ENCODE results near the gene RGS8.

Gene RGS8

GRCh38 chr1:182641561-182641960, 42.8 kb downstream of the RGS8 start:
- Histone ChIP-seq H3K9me3 (ENCODE audit: control extremely low read depth in 1 of 5, control insufficient read depth in 4 of 5, insufficient read depth in 2 of 5, low read depth in 1 of 5, low read length in 4 of 5) (peaks cover 0 to 1% (median 0%) of the 10 kb centered on the region in 5 experiments), H3K4me3 (ENCODE audit: control insufficient read depth in 1 of 7, extremely low read depth in 1 of 7, insufficient read depth in 4 of 7, low read depth in 2 of 7, low read length in 6 of 7) (no peak overlapping the region), H3K27me3 (replicated peaks in 2 of 5; ENCODE audit: control insufficient read depth in 4 of 5, insufficient read depth in 5 of 5, low read length in 4 of 5) (peaks cover 0 to 2% (median 0%) of the 10 kb centered on the region in 5 experiments), H3K36me3 (ENCODE audit: control insufficient read depth in 4 of 4, insufficient read depth in 4 of 4, low read length in 3 of 4) (no peaks in the 10 kb centered on the region), H3K4me1 (ENCODE audit: control extremely low read depth in 1 of 4, control insufficient read depth in 4 of 4, insufficient read depth in 4 of 4, low read length in 3 of 4) (no peaks in the 10 kb centered on the region), H3K27ac (ENCODE audit: insufficient read depth in 1 of 2, low read depth in 1 of 2, low read length in 2 of 2, poor library complexity in 1 of 2, severe bottlenecking in 2 of 2) (no peak overlapping the region)
- 97% methylated on average over 3 of the region's 5 CpGs for WGBS (ENCODE audit: insufficient coverage)
- no peak for DNase-seq
- CTCF ChIA-PET = no interaction called here
- POLR2A ChIA-PET = no interaction called here

- ChIA-PET POLR2A (no interaction called here), CTCF (no interaction called here)
- Histone ChIP-seq H3K36me3 (ENCODE audit: control insufficient read depth in 4 of 4, insufficient read depth in 4 of 4, low read length in 3 of 4) (no peaks in the 10 kb centered on the region), H3K4me3 (ENCODE audit: control insufficient read depth in 1 of 7, extremely low read depth in 1 of 7, insufficient read depth in 4 of 7, low read depth in 2 of 7, low read length in 6 of 7) (no peak overlapping the region), H3K27me3 (replicated peaks in 2 of 5; ENCODE audit: control insufficient read depth in 4 of 5, insufficient read depth in 5 of 5, low read length in 4 of 5) (peaks cover 0 to 2% (median 0%) of the 10 kb centered on the region in 5 experiments), H3K27ac (ENCODE audit: insufficient read depth in 1 of 2, low read depth in 1 of 2, low read length in 2 of 2, poor library complexity in 1 of 2, severe bottlenecking in 2 of 2) (no peak overlapping the region), H3K9me3 (ENCODE audit: control extremely low read depth in 1 of 5, control insufficient read depth in 4 of 5, insufficient read depth in 2 of 5, low read depth in 1 of 5, low read length in 4 of 5) (no peaks in the 10 kb centered on the region), H3K4me1 (ENCODE audit: control extremely low read depth in 1 of 4, control insufficient read depth in 4 of 4, insufficient read depth in 4 of 4, low read length in 3 of 4) (no peaks in the 10 kb centered on the region)
- 92% methylated on average over 1 of the region's 1 CpG for WGBS (ENCODE audit: insufficient coverage)
- no peak for DNase-seq
These were observed 45.1 kb downstream of the RGS8 start for GRCh38 chr1:182639330-182639729.

- no peak overlapping the region for H3K4me3 ChIP-seq (ENCODE audit: control insufficient read depth in 1 of 7, extremely low read depth in 1 of 7, insufficient read depth in 4 of 7, low read depth in 2 of 7, low read length in 6 of 7)
- no peaks in the 10 kb centered on the region for H3K9me3 ChIP-seq (ENCODE audit: control extremely low read depth in 1 of 5, control insufficient read depth in 4 of 5, insufficient read depth in 2 of 5, low read depth in 1 of 5, low read length in 4 of 5)
- H3K27ac ChIP-seq (ENCODE audit: insufficient read depth in 1 of 2, low read depth in 1 of 2, low read length in 2 of 2, poor library complexity in 1 of 2, severe bottlenecking in 2 of 2) = no peak overlapping the region
- H3K27me3 ChIP-seq (replicated peaks in 2 of 5; ENCODE audit: control insufficient read depth in 4 of 5, insufficient read depth in 5 of 5, low read length in 4 of 5) = peaks cover 0 to 2% (median 0%) of the 10 kb centered on the region in 5 experiments
- ChIA-PET CTCF (no interaction called here), POLR2A (interaction anchor here (0.6 kb wide), 1 partner anchor 202 kb away, joined by 9 read pairs; no protein-coding TSS in a partner anchor)
- no peak for DNase-seq
- WGBS (ENCODE audit: insufficient coverage) = 100% methylated on average over 3 of the region's 5 CpGs
- no peaks in the 10 kb centered on the region for H3K4me1 ChIP-seq (ENCODE audit: control extremely low read depth in 1 of 4, control insufficient read depth in 4 of 4, insufficient read depth in 4 of 4, low read length in 3 of 4)
- no peaks in the 10 kb centered on the region for H3K36me3 ChIP-seq (ENCODE audit: control insufficient read depth in 4 of 4, insufficient read depth in 4 of 4, low read length in 3 of 4)
These were observed 46.6 kb downstream of the RGS8 start for GRCh38 chr1:182637769-182638168.

- H3K27ac ChIP-seq (ENCODE audit: insufficient read depth in 1 of 2, low read depth in 1 of 2, low read length in 2 of 2, poor library complexity in 1 of 2, severe bottlenecking in 2 of 2) = no peak overlapping the region
- no peak for DNase-seq
- POLR2A ChIA-PET = no interaction called here
- CTCF ChIA-PET = interaction anchor here (2.0 kb wide), 1 partner anchor 41 kb away, joined by 7 read pairs; no protein-coding TSS in a partner anchor
- H3K36me3 ChIP-seq (ENCODE audit: control insufficient read depth in 4 of 4, insufficient read depth in 4 of 4, low read length in 3 of 4) = no peaks in the 10 kb centered on the region
- no peaks in the 10 kb centered on the region for H3K9me3 ChIP-seq (ENCODE audit: control extremely low read depth in 1 of 5, control insufficient read depth in 4 of 5, insufficient read depth in 2 of 5, low read depth in 1 of 5, low read length in 4 of 5)
- H3K4me3 ChIP-seq (ENCODE audit: control insufficient read depth in 1 of 7, extremely low read depth in 1 of 7, insufficient read depth in 4 of 7, low read depth in 2 of 7, low read length in 6 of 7) = no peak overlapping the region
- WGBS (ENCODE audit: insufficient coverage) = no CpG with 5 or more reads among the region's 2 CpGs
- H3K27me3 ChIP-seq (replicated peaks in 2 of 5; ENCODE audit: control insufficient read depth in 4 of 5, insufficient read depth in 5 of 5, low read length in 4 of 5) = peaks cover 0 to 2% (median 0%) of the 10 kb centered on the region in 5 experiments
- H3K4me1 ChIP-seq (ENCODE audit: control extremely low read depth in 1 of 4, control insufficient read depth in 4 of 4, insufficient read depth in 4 of 4, low read length in 3 of 4) = peaks cover 0 to 2% (median 0%) of the 10 kb centered on the region in 4 experiments
These were observed 48.5 kb downstream of the RGS8 start for GRCh38 chr1:182635871-182636270.

Measured in common myeloid progenitor, CD34-positive (primary cell).